GM23338 (cell line): ENCODE data around the gene KCNQ5. TPM values are rescaled to one million over a fixed set of nuclear protein-coding genes. Genes with fewer than 3 reads are reported as not detected.

Source experiments
- ATAC-seq: fragments of 200-7000 bp; cut with Tn5 transposase; 3 replicates; pipeline ENCODE4 v1.9.1; 2020
- DNase-seq: peaks from one replicate; pipeline ENCODE4 v3.0.0-alpha.2; 2015; ENCODE audit warnings: low spot score
- H2AFZ ChIP-seq: fragments of 200-600 bp; sonication (generic); 2 replicates; pipeline ENCODE4 v1.8.0; 2016; ENCODE audit warnings: antibody characterized with exemption, mild to moderate bottlenecking, moderate library complexity
- H3F3A ChIP-seq: fragments of 200-600 bp; sonication (generic); replicated peaks from 2 replicates; pipeline ENCODE4 v1.8.0; 2017; ENCODE audit warnings: antibody characterized with exemption, mixed run types, low read depth
- H3K27ac ChIP-seq: fragments of 200-600 bp; sonication (generic); 2 replicates; pipeline ENCODE4 v1.6.1; 2016; ENCODE audit warnings: low read depth
- H3K27me3 ChIP-seq: fragments of 200-600 bp; sonication (generic); 2 replicates; pipeline ENCODE4 v1.8.0; 2016; ENCODE audit warnings: mild to moderate bottlenecking, mixed run types, moderate library complexity; ENCODE audit not compliant: insufficient read depth
- H3K36me3 ChIP-seq: fragments of 200-600 bp; sonication (generic); 2 replicates; pipeline ENCODE4 v1.8.0; 2016; ENCODE audit warnings: mild to moderate bottlenecking; ENCODE audit not compliant: insufficient read depth
- H3K4me1 ChIP-seq: fragments of 200-600 bp; sonication (generic); 2 replicates; pipeline ENCODE4 v1.8.0; 2016; ENCODE audit warnings: mild to moderate bottlenecking, moderate library complexity; ENCODE audit not compliant: insufficient read depth
- H3K4me2 ChIP-seq: fragments of 200-600 bp; sonication (generic); 2 replicates; pipeline ENCODE4 v1.7.1; 2017; ENCODE audit warnings: mixed run types
- H3K4me3 ChIP-seq: fragments of 200-600 bp; sonication (generic); 2 replicates; pipeline ENCODE4 v1.6.1; 2016; ENCODE audit warnings: mixed run types
- H3K79me2 ChIP-seq: fragments of 200-600 bp; sonication (generic); replicated peaks from 2 replicates; pipeline ENCODE4 v1.8.0; 2017; ENCODE audit warnings: mild to moderate bottlenecking; ENCODE audit not compliant: insufficient read depth
- H3K9me2 ChIP-seq: fragments of 200-600 bp; sonication (generic); 2 replicates; pipeline ENCODE4 v1.8.0; 2017; ENCODE audit not compliant: insufficient read depth
- H4K20me1 ChIP-seq: fragments of 200-600 bp; sonication (generic); replicated peaks from 2 replicates; pipeline ENCODE4 v1.8.0; 2017; ENCODE audit warnings: mild to moderate bottlenecking; ENCODE audit not compliant: insufficient read depth
- H3K27ac Mint-ChIP-seq: 2 replicates; pipeline ENCODE4 v1.8.0; 2020; ENCODE audit warnings: inconsistent platforms, mild to moderate bottlenecking, moderate library complexity, mixed read lengths
- H3K27me3 Mint-ChIP-seq: 3 replicates; pipeline ENCODE4 v1.8.0; 2022; ENCODE audit warnings: low read depth, mild to moderate bottlenecking, moderate library complexity, mixed read lengths, inconsistent platforms; ENCODE audit not compliant: insufficient read depth, poor library complexity
- H3K36me3 Mint-ChIP-seq: 3 replicates; pipeline ENCODE4 v1.8.0; 2021; ENCODE audit warnings: low read depth, mild to moderate bottlenecking, inconsistent platforms, moderate library complexity, mixed read lengths
- H3K4me1 Mint-ChIP-seq: 3 replicates; pipeline ENCODE4 v1.8.0; 2020; ENCODE audit warnings: mild to moderate bottlenecking, inconsistent platforms, mixed read lengths
- H3K4me3 Mint-ChIP-seq: 3 replicates; pipeline ENCODE4 v1.8.0; 2021; ENCODE audit warnings: moderate library complexity, mild to moderate bottlenecking, inconsistent platforms, mixed read lengths
- H3K9me3 Mint-ChIP-seq: 3 replicates; pipeline ENCODE4 v1.8.0; 2020; ENCODE audit warnings: moderate library complexity, mild to moderate bottlenecking, inconsistent platforms, mixed read lengths
- CREB1 ChIP-seq: fragments of 250-450 bp; sonication (Bioruptor Pico); IDR thresholded peaks from 2 replicates; pipeline ENCODE4 v1.5.0; 2020; ENCODE audit warnings: low read depth, mild to moderate bottlenecking, moderate library complexity
- EZH2 ChIP-seq: fragments of 200-600 bp; sonication (generic); IDR thresholded peaks from one replicate; pipeline ENCODE4 v1.8.0; 2017; ENCODE audit warnings: antibody characterized with exemption, mild to moderate bottlenecking, low read depth; ENCODE audit not compliant: unreplicated experiment
- EZH2phosphoT487 ChIP-seq: fragments of 200-600 bp; sonication (generic); IDR thresholded peaks from one replicate; pipeline ENCODE4 v1.8.1; 2018; ENCODE audit warnings: antibody characterized with exemption; ENCODE audit not compliant: unreplicated experiment
- JUNB ChIP-seq: IDR thresholded peaks from one replicate; pipeline ENCODE4 v1.6.1; 2016; ENCODE audit warnings: antibody characterized with exemption; ENCODE audit not compliant: unreplicated experiment
- NANOG ChIP-seq: IDR thresholded peaks from 2 replicates; pipeline ENCODE4 v1.6.1; 2016; ENCODE audit warnings: antibody characterized with exemption, borderline replicate concordance
- POLR2AphosphoS5 ChIP-seq: IDR thresholded peaks from 2 replicates; pipeline ENCODE4 v1.6.1; 2016; ENCODE audit warnings: antibody characterized with exemption, low read depth
- STAT1 ChIP-seq: IDR thresholded peaks from one replicate; pipeline ENCODE4 v1.6.1; 2016; ENCODE audit warnings: antibody characterized with exemption; ENCODE audit not compliant: unreplicated experiment
- ZNF114 ChIP-seq: fragments of 250-450 bp; sonication (Bioruptor Pico); IDR thresholded peaks from 2 replicates; pipeline ENCODE4 v1.5.0; 2020; ENCODE audit warnings: mild to moderate bottlenecking, moderate library complexity
- ZNF331 ChIP-seq: fragments of 250-450 bp; sonication (Bioruptor Pico); IDR thresholded peaks from 2 replicates; pipeline ENCODE4 v1.5.0; 2020; ENCODE audit warnings: low read depth, mild to moderate bottlenecking, moderate library complexity
- polyA plus RNA-seq: library from polyadenylated mRNA; unstranded; fragments of >200 nt; fragmentation: Nextera tagmentation; extraction: Ambion mirVana; gene quantifications from 2 replicates; pipeline ENCODE4 v1.2.1, GENCODE V29; 2016
- total RNA-seq: library from RNA; depleted of rRNA; stranded (reverse); fragments of >200 nt; shearing (Covaris generic); gene quantifications from 2 replicates; pipeline ENCODE4 v1.2.3, GENCODE V29; 2014
- TF ChIP-seq, protein P1 (sequence below): fragments of 250-450 bp; sonication (Bioruptor Pico); IDR thresholded peaks from 2 replicates; pipeline ENCODE4 v1.5.0; 2020; ENCODE audit warnings: mild to moderate bottlenecking, moderate library complexity
- TF ChIP-seq, protein P2 (sequence below), 2 experiments: fragments of 200-600 bp in 1 of 2; sonication (generic) in 1 of 2; conservative IDR thresholded peaks; 2 replicates each; pipeline versions ENCODE4 v1.5.1 to v1.6.1; 2016 to 2017; ENCODE audit warnings: antibody characterized with exemption in 2 of 2, low read depth in 2 of 2, mild to moderate bottlenecking in 2 of 2, moderate library complexity in 1 of 2
- TF ChIP-seq, protein P3 (sequence below): IDR thresholded peaks from one replicate; pipeline ENCODE4 v1.6.1; 2018; ENCODE audit warnings: antibody characterized with exemption; ENCODE audit not compliant: unreplicated experiment
- TF ChIP-seq, protein P4 (sequence below): IDR thresholded peaks from 2 replicates; pipeline ENCODE4 v1.6.1; 2016; ENCODE audit warnings: antibody characterized with exemption

The KCNQ5 gene
- total and polyA plus RNA-seq, 2 experiments from 2014 or later: 0.68 to 0.87 TPM

DNA sequence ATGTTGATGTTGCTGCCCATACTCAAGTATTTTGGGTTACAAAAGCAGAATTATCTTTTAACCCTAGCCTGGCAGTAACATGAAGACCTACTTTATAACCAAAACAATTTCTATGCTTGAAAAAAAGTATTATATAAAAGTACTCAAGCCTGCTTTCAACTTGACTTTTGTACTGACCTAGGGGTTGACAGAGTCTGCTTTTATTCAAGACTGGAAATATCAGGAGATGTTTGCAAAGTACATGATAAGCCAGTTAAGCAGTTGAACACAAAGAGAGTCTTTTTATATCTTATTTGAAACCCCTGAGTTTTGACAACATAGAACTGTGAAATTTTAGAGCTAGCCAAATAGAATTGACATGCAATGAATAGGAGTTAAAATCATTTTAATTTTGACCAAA, 159.8 kb downstream of the KCNQ5 start:
- H3K4me3 ChIP-seq: no peak overlapping the region
- TF ChIP-seq POLR2AphosphoS5: no peak
- TF ChIP-seq, protein P1, sequence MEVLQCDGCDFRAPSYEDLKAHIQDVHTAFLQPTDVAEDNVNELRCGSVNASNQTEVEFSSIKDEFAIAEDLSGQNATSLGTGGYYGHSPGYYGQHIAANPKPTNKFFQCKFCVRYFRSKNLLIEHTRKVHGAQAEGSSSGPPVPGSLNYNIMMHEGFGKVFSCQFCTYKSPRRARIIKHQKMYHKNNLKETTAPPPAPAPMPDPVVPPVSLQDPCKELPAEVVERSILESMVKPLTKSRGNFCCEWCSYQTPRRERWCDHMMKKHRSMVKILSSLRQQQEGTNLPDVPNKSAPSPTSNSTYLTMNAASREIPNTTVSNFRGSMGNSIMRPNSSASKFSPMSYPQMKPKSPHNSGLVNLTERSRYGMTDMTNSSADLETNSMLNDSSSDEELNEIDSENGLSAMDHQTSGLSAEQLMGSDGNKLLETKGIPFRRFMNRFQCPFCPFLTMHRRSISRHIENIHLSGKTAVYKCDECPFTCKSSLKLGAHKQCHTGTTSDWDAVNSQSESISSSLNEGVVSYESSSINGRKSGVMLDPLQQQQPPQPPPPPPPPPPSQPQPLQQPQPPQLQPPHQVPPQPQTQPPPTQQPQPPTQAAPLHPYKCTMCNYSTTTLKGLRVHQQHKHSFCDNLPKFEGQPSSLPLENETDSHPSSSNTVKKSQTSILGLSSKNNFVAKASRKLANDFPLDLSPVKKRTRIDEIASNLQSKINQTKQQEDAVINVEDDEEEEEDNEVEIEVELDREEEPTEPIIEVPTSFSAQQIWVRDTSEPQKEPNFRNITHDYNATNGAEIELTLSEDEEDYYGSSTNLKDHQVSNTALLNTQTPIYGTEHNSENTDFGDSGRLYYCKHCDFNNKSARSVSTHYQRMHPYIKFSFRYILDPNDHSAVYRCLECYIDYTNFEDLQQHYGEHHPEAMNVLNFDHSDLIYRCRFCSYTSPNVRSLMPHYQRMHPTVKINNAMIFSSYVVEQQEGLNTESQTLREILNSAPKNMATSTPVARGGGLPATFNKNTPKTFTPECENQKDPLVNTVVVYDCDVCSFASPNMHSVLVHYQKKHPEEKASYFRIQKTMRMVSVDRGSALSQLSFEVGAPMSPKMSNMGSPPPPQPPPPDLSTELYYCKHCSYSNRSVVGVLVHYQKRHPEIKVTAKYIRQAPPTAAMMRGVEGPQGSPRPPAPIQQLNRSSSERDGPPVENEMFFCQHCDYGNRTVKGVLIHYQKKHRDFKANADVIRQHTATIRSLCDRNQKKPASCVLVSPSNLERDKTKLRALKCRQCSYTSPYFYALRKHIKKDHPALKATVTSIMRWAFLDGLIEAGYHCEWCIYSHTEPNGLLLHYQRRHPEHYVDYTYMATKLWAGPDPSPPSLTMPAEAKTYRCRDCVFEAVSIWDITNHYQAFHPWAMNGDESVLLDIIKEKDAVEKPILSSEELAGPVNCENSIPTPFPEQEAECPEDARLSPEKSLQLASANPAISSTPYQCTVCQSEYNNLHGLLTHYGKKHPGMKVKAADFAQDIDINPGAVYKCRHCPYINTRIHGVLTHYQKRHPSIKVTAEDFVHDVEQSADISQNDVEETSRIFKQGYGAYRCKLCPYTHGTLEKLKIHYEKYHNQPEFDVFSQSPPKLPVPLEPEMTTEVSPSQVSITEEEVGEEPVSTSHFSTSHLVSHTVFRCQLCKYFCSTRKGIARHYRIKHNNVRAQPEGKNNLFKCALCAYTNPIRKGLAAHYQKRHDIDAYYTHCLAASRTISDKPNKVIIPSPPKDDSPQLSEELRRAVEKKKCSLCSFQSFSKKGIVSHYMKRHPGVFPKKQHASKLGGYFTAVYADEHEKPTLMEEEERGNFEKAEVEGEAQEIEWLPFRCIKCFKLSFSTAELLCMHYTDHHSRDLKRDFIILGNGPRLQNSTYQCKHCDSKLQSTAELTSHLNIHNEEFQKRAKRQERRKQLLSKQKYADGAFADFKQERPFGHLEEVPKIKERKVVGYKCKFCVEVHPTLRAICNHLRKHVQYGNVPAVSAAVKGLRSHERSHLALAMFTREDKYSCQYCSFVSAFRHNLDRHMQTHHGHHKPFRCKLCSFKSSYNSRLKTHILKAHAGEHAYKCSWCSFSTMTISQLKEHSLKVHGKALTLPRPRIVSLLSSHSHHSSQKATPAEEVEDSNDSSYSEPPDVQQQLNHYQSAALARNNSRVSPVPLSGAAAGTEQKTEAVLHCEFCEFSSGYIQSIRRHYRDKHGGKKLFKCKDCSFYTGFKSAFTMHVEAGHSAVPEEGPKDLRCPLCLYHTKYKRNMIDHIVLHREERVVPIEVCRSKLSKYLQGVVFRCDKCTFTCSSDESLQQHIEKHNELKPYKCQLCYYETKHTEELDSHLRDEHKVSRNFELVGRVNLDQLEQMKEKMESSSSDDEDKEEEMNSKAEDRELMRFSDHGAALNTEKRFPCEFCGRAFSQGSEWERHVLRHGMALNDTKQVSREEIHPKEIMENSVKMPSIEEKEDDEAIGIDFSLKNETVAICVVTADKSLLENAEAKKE: no peak
- TF ChIP-seq EZH2phosphoT487: no peak
- TF ChIP-seq NANOG: no peak
- TF ChIP-seq, protein P2, sequence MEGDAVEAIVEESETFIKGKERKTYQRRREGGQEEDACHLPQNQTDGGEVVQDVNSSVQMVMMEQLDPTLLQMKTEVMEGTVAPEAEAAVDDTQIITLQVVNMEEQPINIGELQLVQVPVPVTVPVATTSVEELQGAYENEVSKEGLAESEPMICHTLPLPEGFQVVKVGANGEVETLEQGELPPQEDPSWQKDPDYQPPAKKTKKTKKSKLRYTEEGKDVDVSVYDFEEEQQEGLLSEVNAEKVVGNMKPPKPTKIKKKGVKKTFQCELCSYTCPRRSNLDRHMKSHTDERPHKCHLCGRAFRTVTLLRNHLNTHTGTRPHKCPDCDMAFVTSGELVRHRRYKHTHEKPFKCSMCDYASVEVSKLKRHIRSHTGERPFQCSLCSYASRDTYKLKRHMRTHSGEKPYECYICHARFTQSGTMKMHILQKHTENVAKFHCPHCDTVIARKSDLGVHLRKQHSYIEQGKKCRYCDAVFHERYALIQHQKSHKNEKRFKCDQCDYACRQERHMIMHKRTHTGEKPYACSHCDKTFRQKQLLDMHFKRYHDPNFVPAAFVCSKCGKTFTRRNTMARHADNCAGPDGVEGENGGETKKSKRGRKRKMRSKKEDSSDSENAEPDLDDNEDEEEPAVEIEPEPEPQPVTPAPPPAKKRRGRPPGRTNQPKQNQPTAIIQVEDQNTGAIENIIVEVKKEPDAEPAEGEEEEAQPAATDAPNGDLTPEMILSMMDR (conservative IDR thresholded peaks at IDR 0.05; ENCODE audit: low read depth in 2 of 2): no peak
- TF ChIP-seq EZH2: no peak
- TF ChIP-seq STAT1: no peak
- TF ChIP-seq, protein P3, sequence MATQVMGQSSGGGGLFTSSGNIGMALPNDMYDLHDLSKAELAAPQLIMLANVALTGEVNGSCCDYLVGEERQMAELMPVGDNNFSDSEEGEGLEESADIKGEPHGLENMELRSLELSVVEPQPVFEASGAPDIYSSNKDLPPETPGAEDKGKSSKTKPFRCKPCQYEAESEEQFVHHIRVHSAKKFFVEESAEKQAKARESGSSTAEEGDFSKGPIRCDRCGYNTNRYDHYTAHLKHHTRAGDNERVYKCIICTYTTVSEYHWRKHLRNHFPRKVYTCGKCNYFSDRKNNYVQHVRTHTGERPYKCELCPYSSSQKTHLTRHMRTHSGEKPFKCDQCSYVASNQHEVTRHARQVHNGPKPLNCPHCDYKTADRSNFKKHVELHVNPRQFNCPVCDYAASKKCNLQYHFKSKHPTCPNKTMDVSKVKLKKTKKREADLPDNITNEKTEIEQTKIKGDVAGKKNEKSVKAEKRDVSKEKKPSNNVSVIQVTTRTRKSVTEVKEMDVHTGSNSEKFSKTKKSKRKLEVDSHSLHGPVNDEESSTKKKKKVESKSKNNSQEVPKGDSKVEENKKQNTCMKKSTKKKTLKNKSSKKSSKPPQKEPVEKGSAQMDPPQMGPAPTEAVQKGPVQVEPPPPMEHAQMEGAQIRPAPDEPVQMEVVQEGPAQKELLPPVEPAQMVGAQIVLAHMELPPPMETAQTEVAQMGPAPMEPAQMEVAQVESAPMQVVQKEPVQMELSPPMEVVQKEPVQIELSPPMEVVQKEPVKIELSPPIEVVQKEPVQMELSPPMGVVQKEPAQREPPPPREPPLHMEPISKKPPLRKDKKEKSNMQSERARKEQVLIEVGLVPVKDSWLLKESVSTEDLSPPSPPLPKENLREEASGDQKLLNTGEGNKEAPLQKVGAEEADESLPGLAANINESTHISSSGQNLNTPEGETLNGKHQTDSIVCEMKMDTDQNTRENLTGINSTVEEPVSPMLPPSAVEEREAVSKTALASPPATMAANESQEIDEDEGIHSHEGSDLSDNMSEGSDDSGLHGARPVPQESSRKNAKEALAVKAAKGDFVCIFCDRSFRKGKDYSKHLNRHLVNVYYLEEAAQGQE: no peak
- TF ChIP-seq ZNF114 (CRISPR knock-in tag): no peak
- TF ChIP-seq, protein P4, sequence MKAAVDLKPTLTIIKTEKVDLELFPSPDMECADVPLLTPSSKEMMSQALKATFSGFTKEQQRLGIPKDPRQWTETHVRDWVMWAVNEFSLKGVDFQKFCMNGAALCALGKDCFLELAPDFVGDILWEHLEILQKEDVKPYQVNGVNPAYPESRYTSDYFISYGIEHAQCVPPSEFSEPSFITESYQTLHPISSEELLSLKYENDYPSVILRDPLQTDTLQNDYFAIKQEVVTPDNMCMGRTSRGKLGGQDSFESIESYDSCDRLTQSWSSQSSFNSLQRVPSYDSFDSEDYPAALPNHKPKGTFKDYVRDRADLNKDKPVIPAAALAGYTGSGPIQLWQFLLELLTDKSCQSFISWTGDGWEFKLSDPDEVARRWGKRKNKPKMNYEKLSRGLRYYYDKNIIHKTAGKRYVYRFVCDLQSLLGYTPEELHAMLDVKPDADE: no peak
- no peak for TF ChIP-seq JUNB
- TF ChIP-seq CREB1: no peak
- TF ChIP-seq ZNF331 (CRISPR knock-in tag): no peak
- no peaks in the 10 kb centered on the region for H3K4me1 ChIP-seq
- no peaks in the 10 kb centered on the region for H4K20me1 ChIP-seq
- no peak overlapping the region for H2AFZ ChIP-seq
- H3K79me2 ChIP-seq: no peaks in the 10 kb centered on the region
- Mint-ChIP-seq H3K4me1 (peaks cover 4% of the 10 kb centered on the region; the same call in 1 of the 3 replicates), H3K27me3 (peaks cover 2% of the 10 kb centered on the region), H3K4me3 (no peak overlapping the region), H3K9me3 (no peaks in the 10 kb centered on the region), H3K27ac (no peak overlapping the region), H3K36me3 (no peaks in the 10 kb centered on the region)
- no peak for ATAC-seq
- H3K4me2 ChIP-seq: no peak overlapping the region
- DNase-seq: no peak
- no peaks in the 10 kb centered on the region for H3K36me3 ChIP-seq
- H3K9me2 ChIP-seq: no peaks in the 10 kb centered on the region; the same call in 1 of the 2 replicates
- H3K27me3 ChIP-seq: no peaks in the 10 kb centered on the region
- H3K27ac ChIP-seq: no peak overlapping the region
- no peaks in the 10 kb centered on the region for H3F3A ChIP-seq
